HepG2 (cell line): ENCODE data around the gene MYO1E. TPM values are rescaled to one million over a fixed set of nuclear protein-coding genes. Genes with fewer than 3 reads are reported as not detected.

ENCODE experiments used
- ATF1 ChIP-seq: IDR thresholded peaks from 2 replicates; pipeline ENCODE4 v1.6.1; 2016; ENCODE audit warnings: mild to moderate bottlenecking, control low read depth
- DPF2 ChIP-seq: sonication (generic); formaldehyde crosslinking; IDR thresholded peaks from 2 replicates; pipeline ENCODE4 v1.4.0; 2020; ENCODE audit warnings: mild to moderate bottlenecking, low read depth, missing genetic modification reagents, borderline replicate concordance
- KLF12 ChIP-seq: sonication (generic); formaldehyde crosslinking; IDR thresholded peaks from 2 replicates; pipeline ENCODE4 v1.4.0; 2020; ENCODE audit warnings: missing genetic modification reagents, borderline replicate concordance
- NFE2 ChIP-seq: sonication (generic); formaldehyde crosslinking; IDR thresholded peaks from 2 replicates; pipeline ENCODE4 v1.4.0; 2020; ENCODE audit warnings: missing genetic modification reagents
- SYNCRIP ChIP-seq: fragments of 200-400 bp; formaldehyde crosslinking; IDR thresholded peaks from 2 replicates; pipeline ENCODE4 v1.6.1; 2018; ENCODE audit warnings: mild to moderate bottlenecking, low read depth, low read length; ENCODE audit not compliant: insufficient read depth
- TARDBP ChIP-seq: sonication (generic); formaldehyde crosslinking; IDR thresholded peaks from 2 replicates; pipeline ENCODE4 v1.8.0; 2022; ENCODE audit warnings: mild to moderate bottlenecking, missing genetic modification reagents
- ZFX ChIP-seq: sonication (generic); formaldehyde crosslinking; IDR thresholded peaks from 2 replicates; pipeline ENCODE4 v1.4.0; 2020; ENCODE audit warnings: mild to moderate bottlenecking, low read depth, missing genetic modification reagents, moderate library complexity
- ZNF383 ChIP-seq: sonication (generic); formaldehyde crosslinking; IDR thresholded peaks from 2 replicates; pipeline ENCODE4 v1.4.0; 2020; ENCODE audit warnings: missing genetic modification reagents, mild to moderate bottlenecking, borderline replicate concordance
- ZNF44 ChIP-seq: sonication (generic); formaldehyde crosslinking; IDR thresholded peaks from 2 replicates; pipeline ENCODE4 v1.5.1; 2020; ENCODE audit warnings: mild to moderate bottlenecking, missing genetic modification reagents
- ZNF780A ChIP-seq: sonication (generic); formaldehyde crosslinking; IDR thresholded peaks from 2 replicates; pipeline ENCODE4 v1.8.0; 2022; ENCODE audit warnings: mild to moderate bottlenecking, missing genetic modification reagents, moderate library complexity
- polyA plus RNA-seq, 8 experiments: library from polyadenylated mRNA; depleted of rRNA in 3 of 8; stranded (reverse) in 7 of 8; unstranded in 1 of 8; fragments of >200 nt; fragmentation: Illumina TruSeq in 4 of 8; extraction: Trizol in 4 of 8; gene quantifications; 2 replicates each; pipeline versions ENCODE4 v1.2.1 to v1.2.3, GENCODE V29; 2011 to 2016; ENCODE audit warnings: low read depth in 4 of 8, missing spikeins in 1 of 8, mixed read lengths in 1 of 8; ENCODE audit not compliant: insufficient read depth in 1 of 8
- total RNA-seq, 5 experiments: library from RNA; depleted of rRNA; stranded (reverse); fragments of >200 nt; fragmentation: Illumina TruSeq; extraction: Trizol; gene quantifications; 2 replicates each; pipeline ENCODE4 v1.2.3, GENCODE V29; 2016; ENCODE audit warnings: low read depth in 1 of 5
- TF ChIP-seq, protein P1 (sequence below): sonication (generic); formaldehyde crosslinking; IDR thresholded peaks from 2 replicates; pipeline ENCODE4 v1.4.0; 2020; ENCODE audit warnings: missing genetic modification reagents, borderline replicate concordance
- TF ChIP-seq, protein P2 (sequence below): IDR thresholded peaks from 2 replicates; pipeline ENCODE4 v1.6.1; 2016; ENCODE audit warnings: low read depth, borderline replicate concordance
- TF ChIP-seq, protein P3 (sequence below): sonication (generic); formaldehyde crosslinking; IDR thresholded peaks from 2 replicates; pipeline ENCODE4 v1.4.0; 2020; ENCODE audit warnings: low read depth, missing genetic modification reagents
- TF ChIP-seq, protein P4 (sequence below): sonication (generic); formaldehyde crosslinking; IDR thresholded peaks from 2 replicates; pipeline ENCODE4 v1.5.1; 2020; ENCODE audit warnings: mild to moderate bottlenecking, moderate library complexity, missing genetic modification reagents
- TF ChIP-seq, protein P5 (sequence below): sonication (generic); formaldehyde crosslinking; IDR thresholded peaks from 2 replicates; pipeline ENCODE4 v1.4.0; 2020; ENCODE audit warnings: missing genetic modification reagents

MYO1E gene
- total and polyA plus RNA-seq, 2 of the 13 experiments (the other 11 are each of a cell fraction or from before 2014, with no cell fraction given) = 15.7 to 25.1 TPM

DNA sequence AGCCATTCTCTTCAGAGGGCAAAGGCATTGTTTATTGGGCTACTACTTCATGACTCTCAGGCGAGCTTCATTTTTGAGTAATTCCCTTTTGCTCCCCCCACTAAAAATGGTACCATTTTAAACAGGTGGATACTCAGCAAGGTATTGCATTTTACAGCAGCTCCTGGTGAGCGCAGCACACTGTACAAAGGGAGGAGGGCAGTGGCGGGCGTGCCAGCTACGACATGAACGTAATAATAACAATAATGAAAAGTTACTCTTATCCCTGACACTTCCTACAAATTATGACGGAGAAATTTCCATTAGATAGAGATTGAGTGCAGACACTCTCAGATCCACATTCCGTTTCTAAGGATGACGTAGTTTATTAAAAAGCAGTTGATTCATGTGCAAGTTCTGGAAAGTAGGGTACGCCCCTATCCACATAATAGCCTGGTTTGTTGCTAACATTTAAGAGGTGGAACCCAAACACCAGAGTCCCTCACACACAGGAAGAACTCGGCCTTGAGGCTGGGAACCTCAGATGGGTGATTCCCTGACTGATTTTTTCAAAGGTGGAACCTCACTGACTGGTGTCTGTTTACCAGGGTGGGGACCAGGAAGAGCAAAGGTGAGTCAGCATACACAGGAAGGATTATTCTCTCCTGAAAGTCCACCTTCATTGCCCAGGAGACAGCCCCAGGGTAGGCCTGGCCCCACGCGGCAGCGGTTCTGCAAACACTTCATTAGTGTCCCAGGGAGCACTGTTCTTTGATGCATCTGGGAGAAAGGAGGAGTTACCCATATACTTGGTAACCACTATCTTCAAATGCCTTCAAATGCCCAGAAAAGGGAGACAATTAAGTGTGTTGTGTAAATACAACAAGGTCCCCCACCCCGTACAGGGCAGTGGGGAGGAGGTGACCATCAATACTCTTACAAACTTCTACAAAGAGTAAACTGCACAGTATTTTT, 96.2 kb downstream of the MYO1E start (continued):
- TF ChIP-seq, protein P1, sequence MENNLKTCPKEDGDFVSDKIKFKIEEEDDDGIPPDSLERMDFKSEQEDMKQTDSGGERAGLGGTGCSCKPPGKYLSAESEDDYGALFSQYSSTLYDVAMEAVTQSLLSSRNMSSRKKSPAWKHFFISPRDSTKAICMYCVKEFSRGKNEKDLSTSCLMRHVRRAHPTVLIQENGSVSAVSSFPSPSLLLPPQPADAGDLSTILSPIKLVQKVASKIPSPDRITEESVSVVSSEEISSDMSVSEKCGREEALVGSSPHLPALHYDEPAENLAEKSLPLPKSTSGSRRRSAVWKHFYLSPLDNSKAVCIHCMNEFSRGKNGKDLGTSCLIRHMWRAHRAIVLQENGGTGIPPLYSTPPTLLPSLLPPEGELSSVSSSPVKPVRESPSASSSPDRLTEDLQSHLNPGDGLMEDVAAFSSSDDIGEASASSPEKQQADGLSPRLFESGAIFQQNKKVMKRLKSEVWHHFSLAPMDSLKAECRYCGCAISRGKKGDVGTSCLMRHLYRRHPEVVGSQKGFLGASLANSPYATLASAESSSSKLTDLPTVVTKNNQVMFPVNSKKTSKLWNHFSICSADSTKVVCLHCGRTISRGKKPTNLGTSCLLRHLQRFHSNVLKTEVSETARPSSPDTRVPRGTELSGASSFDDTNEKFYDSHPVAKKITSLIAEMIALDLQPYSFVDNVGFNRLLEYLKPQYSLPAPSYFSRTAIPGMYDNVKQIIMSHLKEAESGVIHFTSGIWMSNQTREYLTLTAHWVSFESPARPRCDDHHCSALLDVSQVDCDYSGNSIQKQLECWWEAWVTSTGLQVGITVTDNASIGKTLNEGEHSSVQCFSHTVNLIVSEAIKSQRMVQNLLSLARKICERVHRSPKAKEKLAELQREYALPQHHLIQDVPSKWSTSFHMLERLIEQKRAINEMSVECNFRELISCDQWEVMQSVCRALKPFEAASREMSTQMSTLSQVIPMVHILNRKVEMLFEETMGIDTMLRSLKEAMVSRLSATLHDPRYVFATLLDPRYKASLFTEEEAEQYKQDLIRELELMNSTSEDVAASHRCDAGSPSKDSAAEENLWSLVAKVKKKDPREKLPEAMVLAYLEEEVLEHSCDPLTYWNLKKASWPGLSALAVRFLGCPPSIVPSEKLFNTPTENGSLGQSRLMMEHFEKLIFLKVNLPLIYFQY (CRISPR knock-in tag) = peak; percentile 54; the same call in 1 of the 2 replicates
- TF ChIP-seq ATF1 = peak; percentile 61; the same call in 1 of the 2 replicates
- no peak for TF ChIP-seq ZNF780A
- TF ChIP-seq, protein P2, sequence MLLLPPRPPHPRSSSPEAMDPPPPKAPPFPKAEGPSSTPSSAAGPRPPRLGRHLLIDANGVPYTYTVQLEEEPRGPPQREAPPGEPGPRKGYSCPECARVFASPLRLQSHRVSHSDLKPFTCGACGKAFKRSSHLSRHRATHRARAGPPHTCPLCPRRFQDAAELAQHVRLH = peak; percentile 84; the same call in 1 of the 2 replicates
- TF ChIP-seq TARDBP (CRISPR knock-in tag) = peak; percentile 90; the same call in 1 of the 2 replicates
- TF ChIP-seq, protein P3, sequence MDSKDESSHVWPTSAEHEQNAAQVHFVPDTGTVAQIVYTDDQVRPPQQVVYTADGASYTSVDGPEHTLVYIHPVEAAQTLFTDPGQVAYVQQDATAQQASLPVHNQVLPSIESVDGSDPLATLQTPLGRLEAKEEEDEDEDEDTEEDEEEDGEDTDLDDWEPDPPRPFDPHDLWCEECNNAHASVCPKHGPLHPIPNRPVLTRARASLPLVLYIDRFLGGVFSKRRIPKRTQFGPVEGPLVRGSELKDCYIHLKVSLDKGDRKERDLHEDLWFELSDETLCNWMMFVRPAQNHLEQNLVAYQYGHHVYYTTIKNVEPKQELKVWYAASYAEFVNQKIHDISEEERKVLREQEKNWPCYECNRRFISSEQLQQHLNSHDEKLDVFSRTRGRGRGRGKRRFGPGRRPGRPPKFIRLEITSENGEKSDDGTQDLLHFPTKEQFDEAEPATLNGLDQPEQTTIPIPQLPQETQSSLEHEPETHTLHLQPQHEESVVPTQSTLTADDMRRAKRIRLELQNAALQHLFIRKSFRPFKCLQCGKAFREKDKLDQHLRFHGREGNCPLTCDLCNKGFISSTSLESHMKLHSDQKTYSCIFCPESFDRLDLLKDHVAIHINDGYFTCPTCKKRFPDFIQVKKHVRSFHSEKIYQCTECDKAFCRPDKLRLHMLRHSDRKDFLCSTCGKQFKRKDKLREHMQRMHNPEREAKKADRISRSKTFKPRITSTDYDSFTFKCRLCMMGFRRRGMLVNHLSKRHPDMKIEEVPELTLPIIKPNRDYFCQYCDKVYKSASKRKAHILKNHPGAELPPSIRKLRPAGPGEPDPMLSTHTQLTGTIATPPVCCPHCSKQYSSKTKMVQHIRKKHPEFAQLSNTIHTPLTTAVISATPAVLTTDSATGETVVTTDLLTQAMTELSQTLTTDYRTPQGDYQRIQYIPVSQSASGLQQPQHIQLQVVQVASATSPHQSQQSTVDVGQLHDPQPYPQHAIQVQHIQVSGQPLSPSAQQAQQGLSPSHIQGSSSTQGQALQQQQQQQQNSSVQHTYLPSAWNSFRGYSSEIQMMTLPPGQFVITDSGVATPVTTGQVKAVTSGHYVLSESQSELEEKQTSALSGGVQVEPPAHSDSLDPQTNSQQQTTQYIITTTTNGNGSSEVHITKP = peak; percentile 54; the same call in 1 of the 2 replicates
- TF ChIP-seq, protein P4, sequence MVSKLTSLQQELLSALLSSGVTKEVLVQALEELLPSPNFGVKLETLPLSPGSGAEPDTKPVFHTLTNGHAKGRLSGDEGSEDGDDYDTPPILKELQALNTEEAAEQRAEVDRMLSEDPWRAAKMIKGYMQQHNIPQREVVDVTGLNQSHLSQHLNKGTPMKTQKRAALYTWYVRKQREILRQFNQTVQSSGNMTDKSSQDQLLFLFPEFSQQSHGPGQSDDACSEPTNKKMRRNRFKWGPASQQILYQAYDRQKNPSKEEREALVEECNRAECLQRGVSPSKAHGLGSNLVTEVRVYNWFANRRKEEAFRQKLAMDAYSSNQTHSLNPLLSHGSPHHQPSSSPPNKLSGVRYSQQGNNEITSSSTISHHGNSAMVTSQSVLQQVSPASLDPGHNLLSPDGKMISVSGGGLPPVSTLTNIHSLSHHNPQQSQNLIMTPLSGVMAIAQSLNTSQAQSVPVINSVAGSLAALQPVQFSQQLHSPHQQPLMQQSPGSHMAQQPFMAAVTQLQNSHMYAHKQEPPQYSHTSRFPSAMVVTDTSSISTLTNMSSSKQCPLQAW (CRISPR knock-in tag) = peak; percentile 86; the same call in 1 of the 2 replicates
- TF ChIP-seq, protein P5, sequence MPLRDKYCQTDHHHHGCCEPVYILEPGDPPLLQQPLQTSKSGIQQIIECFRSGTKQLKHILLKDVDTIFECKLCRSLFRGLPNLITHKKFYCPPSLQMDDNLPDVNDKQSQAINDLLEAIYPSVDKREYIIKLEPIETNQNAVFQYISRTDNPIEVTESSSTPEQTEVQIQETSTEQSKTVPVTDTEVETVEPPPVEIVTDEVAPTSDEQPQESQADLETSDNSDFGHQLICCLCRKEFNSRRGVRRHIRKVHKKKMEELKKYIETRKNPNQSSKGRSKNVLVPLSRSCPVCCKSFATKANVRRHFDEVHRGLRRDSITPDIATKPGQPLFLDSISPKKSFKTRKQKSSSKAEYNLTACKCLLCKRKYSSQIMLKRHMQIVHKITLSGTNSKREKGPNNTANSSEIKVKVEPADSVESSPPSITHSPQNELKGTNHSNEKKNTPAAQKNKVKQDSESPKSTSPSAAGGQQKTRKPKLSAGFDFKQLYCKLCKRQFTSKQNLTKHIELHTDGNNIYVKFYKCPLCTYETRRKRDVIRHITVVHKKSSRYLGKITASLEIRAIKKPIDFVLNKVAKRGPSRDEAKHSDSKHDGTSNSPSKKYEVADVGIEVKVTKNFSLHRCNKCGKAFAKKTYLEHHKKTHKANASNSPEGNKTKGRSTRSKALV (CRISPR knock-in tag) = peak; percentile 75
- peak; percentile 65; the same call in 1 of the 2 replicates for TF ChIP-seq NFE2
- peak; percentile 42; the same call in 1 of the 2 replicates for TF ChIP-seq KLF12 (CRISPR knock-in tag)
- peak; percentile 81 for TF ChIP-seq ZFX (CRISPR knock-in tag)
- TF ChIP-seq DPF2 (CRISPR knock-in tag) = peak; percentile 93
- TF ChIP-seq ZNF44 = peak; percentile 47; the same call in 1 of the 2 replicates
- TF ChIP-seq ZNF383 (CRISPR knock-in tag) = no peak
- TF ChIP-seq SYNCRIP = no peak
